Ovary (tissue), 3 donors: ENCODE results near the gene RTF2.

Experiments used
- EP300 ChIP-seq: sonication (generic); formaldehyde crosslinking; IDR thresholded peaks from one replicate; pipeline ENCODE4 v1.6.1; 2017; ENCODE audit warnings: antibody characterized with exemption
- POLR2A ChIP-seq: fragments of 450-650 bp; IDR thresholded peaks from one replicate; pipeline ENCODE4 v1.6.1; 2017; ENCODE audit warnings: antibody characterized with exemption, mild to moderate bottlenecking, moderate library complexity
- TF ChIP-seq, protein P1 (sequence below), 3 donors: fragments of 450-650 bp in 2 of 3; fragments of 200-600 bp in 1 of 3; IDR thresholded peaks; one replicate each; pipeline versions ENCODE4 v1.5.1 to v1.8.0; 2016 to 2022; ENCODE audit warnings: antibody characterized with exemption in 3 of 3, mild to moderate bottlenecking in 1 of 3
- donor health status: DM: no; HTN: no; CAD: no.

DNA sequence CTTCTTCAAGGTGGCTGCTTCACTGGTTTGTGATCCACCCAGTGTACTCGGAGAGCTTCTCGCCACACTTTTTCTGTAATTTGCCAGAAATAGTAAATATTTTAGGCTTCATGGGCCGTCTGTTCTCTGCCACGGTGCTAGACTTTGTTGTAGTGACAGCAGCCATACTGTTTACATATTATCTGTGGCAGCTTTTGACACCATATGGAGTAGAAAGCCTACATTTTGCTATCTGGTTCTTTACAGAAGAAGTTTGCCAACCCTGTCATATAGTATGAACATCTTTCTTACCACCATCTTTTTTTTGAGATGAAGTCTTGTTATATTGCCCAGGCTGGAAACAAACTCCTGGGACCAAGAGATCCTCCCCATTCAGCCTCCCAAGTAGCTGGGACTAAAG, 97.1 kb downstream of the RTF2 start:
- TF ChIP-seq, protein P1, sequence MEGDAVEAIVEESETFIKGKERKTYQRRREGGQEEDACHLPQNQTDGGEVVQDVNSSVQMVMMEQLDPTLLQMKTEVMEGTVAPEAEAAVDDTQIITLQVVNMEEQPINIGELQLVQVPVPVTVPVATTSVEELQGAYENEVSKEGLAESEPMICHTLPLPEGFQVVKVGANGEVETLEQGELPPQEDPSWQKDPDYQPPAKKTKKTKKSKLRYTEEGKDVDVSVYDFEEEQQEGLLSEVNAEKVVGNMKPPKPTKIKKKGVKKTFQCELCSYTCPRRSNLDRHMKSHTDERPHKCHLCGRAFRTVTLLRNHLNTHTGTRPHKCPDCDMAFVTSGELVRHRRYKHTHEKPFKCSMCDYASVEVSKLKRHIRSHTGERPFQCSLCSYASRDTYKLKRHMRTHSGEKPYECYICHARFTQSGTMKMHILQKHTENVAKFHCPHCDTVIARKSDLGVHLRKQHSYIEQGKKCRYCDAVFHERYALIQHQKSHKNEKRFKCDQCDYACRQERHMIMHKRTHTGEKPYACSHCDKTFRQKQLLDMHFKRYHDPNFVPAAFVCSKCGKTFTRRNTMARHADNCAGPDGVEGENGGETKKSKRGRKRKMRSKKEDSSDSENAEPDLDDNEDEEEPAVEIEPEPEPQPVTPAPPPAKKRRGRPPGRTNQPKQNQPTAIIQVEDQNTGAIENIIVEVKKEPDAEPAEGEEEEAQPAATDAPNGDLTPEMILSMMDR (IDR thresholded peaks at IDR 0.05): no peak
- TF ChIP-seq POLR2A (no peak), EP300 (no peak)
